Amniotic epithelial cell (primary cell): ENCODE measurements around the gene GINS2.

Experiments
- DNase-seq: peaks from one replicate; pipeline ENCODE4 v3.0.0-alpha.2; 2010; ENCODE audit warnings: low read depth

GINS2 gene

DNA sequence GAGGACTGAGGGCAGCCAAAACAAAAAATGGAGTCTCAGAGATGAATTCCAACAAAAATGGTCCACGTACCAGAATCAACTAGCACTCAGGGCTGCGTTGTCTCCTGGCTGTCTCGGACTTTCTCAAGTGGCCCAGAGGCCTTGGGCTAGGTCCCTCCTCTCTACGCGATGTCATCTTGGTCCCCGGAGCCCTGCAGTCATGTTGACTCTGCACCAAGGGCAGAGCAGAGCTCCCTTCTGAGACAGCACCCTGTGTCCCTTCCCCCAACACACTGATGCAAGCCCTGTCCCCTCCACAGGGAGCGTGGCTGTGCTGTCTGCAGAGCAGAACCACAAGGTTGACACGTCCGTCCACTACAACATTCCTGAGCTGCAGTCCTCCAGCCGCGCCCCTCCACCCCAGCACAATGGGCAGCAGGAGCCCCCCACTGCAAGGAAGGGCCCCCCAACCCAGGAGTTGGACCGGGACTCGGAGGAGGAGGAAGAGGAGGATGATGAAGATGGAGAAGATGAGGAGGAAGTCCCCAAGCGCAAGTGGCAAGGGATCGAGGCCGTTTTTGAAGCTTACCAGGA lies 20.8 kb downstream of the GINS2 start:
- DNase-seq, result no peak

DNA sequence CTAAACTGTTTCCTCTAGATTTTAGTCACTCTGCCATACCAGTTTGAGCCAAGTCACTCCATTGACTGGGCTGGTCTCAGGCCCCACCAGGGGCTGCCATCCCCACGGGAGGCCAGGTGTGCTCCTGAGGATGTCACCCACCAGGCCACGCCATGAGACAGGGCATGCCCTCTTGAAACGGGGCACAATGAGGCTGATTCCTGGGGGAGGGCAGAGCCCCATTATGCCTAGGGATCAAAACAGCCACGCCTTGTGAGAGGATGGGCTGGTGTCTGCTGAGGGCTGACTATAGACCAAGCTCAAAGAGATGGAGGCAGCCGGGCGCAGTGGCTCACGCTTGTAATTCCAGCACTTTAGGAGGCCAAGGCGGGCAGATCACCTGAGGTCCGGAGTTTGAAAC lies 21.5 kb downstream of the GINS2 start:
- no peak for DNase-seq

DNA sequence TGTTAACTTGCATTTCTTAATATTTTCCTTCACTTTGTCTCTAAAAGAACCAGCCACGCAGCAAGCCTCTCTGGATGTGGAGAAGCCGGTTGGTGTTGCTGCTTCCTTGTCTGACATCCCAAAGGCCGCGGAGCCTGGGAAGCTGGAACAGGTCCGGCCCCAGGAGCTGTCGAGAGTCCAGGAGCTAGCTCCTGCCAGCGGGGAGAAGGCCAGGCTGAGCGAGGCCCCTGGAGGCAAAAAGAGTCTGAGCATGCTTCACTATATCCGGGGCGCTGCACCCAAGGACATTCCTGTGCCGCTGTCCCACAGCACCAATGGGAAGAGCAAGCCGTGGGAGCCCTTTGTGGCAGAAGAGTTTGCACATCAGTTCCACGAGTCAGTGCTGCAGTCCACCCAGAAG lies 22.8 kb downstream of the GINS2 start:
- no peak for DNase-seq

DNA sequence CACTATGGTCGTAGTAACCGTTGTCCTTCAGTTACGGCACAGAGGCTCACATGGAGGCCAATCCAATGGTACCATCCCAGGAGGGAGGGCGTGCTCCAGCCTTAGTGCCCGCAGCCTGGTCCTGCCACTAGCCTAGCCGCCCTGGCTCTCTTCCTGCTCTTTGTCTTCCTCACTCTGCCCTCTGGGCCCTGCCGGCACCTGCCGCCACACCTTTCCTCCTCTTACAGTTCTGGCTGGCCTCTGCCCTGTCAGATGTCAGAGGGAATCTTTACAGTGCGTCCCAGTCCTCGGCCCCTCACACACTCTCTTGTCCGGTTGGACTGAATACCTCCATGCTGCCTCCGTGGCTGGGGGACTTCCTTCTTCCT lies 23.4 kb downstream of the GINS2 start:
- no peak for DNase-seq

DNA sequence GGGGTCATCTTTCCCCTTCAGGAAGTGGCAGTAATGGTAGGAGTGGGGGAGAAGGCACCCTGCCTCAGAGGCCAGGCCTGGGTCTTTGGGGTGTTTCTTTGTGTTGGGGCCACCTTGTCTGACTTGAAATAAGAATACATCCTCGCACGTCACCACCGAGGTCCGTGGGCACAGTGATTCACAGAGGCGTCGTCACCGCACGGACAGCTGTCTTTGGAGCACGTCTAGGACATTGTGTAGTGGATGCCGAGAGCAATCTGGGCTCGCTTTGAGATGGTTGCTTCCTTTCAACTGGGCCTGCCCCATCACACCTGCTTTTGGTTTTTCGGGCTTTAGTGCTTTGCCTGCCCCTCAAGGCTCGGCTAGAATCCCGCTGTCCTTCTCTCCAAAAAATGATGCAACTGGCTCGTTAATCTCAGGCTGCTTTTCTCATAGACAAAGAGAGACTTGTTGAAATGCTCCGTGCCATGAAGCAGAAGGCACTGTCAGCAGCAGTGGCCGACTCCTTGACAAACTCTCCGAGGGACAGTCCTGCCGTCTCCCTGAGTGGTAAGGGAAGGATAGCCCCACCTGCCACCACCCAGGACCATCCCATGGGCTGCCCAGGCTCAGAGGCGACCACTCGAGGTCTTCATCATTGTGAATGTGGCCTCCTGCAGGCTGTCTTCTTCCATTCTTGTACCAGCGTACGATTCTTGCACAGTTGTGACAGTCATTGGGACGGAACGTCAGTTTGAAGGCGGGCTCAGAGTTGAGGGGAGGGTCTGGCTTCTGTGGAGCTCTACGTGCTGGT lies 24.0 kb downstream of the GINS2 start:
- DNase-seq, result no peak

DNA sequence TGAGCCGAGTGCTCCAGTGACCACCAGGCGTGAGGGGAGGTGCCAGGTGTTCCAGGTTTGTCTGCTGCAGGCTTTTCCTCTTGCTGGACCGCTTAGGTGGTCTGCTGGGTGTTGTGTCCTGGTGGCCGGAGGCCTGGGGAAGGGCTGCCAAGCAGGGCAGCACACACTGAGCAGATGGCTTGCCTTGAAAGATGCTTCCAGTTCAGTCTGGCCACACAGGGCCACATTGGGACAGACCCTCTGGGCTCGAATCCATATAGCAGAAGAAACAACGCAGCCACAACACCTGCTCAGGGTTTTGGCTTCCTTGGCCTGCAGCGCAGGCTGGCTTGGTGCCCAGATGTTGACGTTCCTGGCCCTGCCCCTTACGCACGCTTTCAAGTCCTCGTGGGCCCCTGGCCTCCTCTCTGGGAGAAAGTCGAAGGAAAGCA lies 24.8 kb downstream of the GINS2 start:
- no peak for DNase-seq

DNA sequence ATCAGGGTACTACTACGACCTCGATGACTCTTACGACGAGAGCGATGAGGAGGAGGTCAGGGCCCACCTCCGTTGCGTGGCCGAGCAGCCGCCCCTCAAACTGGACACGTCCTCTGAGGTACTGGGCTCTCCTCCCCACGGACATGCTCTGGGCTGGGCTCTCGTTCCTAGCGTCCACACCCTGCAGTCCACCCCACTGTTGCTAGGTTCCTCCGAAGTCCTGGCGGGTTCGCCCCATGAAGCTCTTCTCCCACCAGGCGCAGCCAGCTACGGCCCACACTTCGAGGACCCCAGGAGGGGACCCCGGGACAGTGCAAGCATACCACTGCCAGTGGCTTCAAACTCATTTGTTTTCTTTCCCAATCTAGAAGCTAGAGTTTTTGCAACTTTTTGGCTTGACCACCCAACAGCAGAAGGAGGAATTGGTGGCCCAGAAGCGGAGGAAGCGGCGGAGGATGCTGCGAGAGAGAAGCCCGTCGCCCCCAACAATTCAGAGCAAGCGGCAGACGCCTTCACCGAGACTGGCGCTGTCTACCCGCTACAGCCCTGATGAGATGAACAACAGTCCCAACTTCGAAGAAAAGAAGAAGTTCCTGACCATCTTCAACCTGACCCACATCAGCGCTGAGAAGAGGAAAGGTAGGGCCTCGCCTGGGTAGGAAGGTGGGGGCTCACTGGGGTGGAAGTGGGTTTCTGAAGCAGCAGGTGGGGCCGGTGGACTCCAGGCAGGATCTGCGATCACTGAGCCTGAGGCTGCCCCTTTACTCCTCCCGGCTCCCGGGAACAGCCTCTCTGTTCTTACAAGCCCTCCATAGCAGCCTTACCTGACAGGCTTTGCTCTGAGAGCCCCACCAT lies 25.6 kb downstream of the GINS2 start:
- DNase-seq, result no peak

DNA sequence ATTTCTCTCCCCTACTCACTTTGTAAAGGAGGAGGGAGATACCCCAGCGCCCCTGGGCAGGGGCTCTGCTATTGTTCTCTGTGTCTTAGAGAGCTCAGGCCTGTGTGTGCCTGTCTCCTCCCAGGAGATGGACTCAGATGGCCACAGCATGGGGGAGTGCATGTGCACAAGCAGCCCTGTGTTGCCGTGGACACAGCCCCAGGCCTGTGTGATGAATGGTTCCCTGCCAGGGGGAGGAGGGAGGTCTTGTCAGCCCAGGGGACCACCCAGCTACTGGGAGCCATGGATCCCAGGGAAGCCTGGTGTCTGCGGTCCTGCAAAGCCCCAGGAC lies 26.3 kb downstream of the GINS2 start:
- no peak for DNase-seq

DNA sequence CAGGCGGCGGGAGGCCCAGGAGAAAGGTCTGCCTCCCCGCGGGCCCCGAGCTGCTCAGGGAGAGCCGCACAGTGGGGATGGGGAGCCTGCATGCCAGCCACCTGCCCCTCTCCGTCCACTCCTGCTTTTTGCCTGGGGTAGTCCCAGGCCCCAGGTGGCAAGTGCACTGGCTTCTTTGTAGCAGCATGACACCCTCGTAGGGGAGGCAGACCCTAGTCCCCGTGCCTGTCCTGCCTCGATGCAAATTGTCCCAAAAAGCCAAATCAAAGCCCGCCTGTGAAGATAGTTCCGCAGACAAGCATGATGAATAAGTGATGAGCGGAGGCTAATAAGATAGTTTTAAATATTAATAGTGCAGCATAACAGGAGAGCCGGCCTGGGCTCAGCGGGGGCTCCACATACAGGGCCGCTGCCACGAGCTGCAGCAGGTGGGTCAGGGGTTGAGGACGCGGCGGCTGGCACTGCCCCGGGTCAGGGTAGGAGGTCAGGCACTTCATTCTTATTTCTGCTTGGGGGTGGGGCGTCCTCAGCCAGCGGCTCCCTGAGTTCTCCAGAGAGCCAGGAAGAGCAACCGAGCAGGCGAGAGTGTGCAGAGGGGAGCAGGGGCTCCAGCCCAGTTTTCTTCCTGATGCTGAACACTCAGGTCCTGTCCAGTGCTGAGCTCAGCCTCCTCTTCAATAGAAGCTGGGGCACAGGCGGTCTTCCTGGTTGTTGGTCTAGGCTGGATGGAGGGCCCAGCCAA lies 26.8 kb downstream of the GINS2 start:
- DNase-seq, result no peak

DNA sequence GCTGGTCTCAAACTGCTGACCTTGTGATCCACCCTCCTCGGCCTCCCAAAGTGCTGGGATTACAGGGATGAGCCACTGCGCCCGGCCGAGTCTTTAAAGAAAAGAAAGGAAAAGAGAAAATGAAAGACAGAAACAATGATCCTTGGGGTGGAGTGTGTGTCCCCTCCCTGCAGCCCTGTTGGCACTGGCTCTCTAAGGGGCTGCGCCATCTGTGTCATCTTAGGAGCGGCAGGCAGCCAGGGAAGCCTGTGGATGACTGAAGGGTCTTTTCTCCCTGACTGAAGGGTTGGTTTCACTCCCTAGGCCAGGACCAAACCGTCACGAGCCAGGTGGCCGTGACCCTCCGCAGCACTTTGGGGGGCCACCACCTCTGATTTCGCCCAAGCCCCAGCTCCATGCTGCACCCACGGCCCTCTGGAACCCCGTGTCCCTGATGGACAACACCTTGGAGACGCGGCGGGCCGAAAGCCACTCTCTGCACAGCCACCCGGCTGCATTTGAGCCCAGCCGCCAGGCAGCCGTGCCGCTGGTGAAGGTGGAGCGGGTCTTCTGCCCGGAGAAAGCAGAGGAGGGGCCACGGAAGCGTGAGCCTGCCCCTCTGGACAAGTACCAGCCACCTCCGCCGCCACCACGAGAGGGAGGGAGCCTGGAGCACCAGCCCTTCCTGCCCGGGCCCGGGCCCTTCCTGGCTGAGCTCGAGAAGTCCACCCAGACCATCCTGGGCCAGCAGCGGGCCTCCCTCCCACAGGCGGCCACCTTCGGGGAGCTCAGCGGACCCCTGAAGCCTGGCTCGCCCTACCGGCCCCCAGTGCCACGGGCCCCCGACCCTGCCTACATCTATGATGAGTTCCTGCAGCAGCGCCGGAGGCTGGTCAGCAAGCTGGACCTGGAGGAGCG lies 27.7 kb downstream of the GINS2 start:
- no peak for DNase-seq

DNA sequence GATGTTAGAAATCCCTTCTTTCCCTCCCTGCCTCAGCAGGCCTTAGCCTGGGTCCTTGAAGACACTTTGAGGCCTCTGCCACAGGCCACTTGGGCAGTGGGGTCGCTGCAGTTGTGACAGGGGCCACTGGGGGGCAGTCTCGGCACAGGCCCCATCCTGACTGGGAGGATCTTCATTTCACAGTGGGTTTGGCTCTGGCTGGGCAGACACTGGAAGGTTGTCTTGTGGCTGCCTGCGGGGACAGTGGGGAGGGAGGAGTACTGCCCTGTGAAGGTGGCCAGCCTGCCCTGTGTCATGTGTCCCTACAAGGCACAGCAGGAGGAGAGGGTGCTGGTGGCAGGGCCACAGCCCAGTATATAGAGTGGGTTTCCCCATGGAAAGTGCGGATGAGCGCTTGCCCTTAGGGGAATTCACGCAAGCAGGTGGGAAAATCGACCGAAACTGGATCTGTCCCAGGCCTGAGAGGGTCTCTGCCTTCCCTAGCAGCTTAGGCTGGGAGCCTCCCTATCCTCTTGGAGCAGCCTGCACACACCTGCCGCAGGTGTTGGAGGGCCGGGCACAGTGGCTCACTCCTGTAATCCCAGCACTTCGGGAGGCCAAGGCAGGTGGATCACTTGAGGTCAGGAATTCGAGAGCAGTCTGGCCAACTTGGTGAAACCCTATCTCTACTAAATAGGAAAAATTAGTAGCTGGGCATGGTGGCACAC lies 28.8 kb downstream of the GINS2 start:
- DNase-seq, result no peak

DNA sequence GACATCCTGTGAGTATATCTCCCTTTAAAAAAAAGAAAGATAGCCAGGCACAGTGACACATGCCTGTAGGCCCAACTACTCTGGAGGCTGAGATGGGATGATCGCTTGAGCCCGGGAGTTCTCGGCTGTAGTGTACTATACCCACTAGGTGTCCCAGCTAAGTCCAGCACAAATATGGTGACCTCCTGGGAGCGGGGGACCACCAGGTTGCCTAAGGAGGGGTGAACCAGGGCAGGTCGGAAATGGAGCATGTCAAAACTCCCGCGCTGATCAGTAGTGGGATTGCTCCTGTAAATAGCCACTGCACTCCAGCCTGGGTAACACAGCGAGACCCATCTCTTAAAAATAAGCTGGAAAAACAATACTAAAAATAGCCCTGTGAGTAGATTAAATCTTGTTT lies 29.4 kb downstream of the GINS2 start:
- no peak for DNase-seq

DNA sequence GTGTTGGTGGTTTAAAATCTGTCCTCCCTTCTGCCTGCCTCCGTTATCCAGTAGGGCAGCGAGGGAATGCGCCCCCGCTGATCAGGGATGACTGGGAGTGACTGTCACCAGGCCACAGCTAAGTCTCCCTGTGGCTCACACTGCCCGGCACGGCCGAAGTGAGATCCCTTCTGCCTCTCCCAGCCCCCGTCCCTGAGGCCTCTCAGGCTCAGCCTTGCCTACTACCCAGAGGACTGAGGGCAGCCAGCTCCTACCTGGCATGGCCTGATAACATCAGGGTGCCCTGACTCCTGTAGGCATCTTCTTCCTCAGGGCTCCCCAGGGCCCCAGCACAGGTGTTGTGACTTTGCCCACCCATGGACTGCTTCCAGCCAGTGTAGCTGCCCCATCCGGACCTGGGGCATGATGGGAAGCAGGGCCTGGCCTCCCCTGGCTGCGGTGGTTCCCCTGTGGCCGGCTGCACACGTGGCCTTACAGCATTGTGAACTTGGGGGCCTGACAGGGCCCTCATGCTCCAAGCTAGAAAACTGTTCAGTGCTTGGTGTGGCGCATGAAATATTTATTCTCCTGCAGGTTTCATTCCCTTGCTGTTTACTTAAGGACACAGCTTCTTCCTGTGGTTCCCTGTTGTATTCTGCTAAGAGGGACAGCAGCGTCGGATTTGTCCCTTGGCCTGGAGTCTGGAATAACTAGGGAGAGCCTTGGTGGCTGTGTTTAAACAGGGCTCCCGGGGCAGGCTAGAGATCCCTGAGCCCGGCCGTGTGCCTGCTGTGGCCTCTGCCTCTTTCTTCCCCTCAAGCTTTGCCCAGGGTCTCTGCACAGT lies 30.0 kb downstream of the GINS2 start:
- DNase-seq, result no peak

DNA sequence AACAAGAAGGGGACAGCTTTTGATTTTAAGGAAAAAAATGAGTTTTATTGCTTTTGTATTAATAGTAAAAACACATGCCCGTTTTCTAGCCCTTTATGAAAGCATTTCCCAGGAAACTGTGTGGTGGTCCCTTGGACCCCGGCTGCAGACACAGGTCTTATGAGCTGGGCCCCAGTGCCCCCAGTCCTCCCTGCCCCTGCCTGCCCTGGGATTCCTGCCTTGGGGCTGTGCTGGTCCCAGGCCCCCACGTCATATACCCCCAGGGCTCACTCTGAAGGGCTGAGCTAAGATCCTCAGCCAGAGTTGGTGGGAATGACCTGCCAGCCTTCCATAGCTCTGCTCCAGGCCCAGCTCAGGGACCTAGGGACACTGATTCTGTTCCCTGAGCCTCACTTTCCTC lies 30.8 kb downstream of the GINS2 start:
- no peak for DNase-seq

DNA sequence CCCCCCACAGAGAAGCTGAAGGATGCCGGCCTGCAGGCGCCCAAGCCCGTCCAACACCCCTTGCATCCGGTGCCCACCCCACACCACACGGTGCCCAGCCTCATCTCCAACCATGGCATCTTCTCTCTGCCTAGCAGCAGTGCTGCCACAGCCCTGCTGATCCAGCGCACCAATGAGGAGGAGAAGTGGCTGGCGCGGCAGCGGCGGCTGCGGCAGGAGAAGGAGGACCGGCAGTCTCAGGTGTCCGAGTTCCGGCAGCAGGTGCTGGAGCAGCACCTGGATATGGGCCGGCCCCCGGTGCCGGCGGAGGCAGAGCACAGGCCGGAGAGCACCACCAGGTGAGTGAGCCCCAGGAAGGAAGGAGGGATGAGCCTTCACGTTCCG lies 31.5 kb downstream of the GINS2 start:
- no peak for DNase-seq

DNA sequence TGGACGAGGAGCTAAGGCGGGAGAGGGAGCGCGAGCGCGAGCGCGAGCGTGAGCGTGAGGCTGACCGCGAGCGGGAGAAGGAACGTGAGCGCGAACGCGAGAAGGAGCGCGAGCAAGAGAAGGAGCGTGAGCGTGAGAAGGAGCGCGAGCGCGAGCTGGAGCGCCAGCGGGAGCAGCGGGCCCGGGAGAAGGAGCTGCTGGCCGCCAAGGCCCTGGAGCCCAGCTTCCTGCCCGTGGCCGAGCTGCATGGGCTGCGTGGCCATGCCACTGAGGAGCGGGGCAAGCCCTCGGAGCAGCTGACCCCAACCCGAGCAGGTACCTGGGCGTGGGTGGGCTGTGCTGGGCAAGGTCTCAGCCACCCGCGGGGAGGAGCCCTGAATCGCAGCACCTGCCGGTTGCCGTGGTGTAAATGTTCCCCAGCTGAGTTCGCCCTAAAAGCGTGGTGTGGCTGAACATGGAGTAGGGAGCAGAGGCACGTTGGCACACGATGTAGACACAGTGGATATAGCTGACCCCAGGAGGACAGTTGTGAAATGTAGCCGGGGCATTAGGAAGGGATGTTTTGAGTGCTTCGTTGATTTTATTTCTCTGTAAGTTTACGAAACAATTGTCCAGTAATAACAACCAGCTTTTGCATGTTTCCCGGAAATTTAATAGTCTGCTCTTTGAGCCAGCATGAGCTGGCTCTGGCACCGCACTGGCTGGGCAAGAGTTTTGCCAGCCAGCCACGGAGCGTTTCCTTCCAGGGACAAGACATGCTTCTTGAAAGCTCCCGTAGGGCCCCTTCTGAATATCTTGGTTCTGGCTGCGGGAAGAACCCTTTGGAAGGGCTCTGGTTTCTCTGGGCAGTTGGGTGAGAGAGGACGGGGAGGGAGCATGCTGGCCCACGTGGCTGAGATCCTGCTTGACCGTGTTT lies 32.1 kb downstream of the GINS2 start:
- no peak for DNase-seq

DNA sequence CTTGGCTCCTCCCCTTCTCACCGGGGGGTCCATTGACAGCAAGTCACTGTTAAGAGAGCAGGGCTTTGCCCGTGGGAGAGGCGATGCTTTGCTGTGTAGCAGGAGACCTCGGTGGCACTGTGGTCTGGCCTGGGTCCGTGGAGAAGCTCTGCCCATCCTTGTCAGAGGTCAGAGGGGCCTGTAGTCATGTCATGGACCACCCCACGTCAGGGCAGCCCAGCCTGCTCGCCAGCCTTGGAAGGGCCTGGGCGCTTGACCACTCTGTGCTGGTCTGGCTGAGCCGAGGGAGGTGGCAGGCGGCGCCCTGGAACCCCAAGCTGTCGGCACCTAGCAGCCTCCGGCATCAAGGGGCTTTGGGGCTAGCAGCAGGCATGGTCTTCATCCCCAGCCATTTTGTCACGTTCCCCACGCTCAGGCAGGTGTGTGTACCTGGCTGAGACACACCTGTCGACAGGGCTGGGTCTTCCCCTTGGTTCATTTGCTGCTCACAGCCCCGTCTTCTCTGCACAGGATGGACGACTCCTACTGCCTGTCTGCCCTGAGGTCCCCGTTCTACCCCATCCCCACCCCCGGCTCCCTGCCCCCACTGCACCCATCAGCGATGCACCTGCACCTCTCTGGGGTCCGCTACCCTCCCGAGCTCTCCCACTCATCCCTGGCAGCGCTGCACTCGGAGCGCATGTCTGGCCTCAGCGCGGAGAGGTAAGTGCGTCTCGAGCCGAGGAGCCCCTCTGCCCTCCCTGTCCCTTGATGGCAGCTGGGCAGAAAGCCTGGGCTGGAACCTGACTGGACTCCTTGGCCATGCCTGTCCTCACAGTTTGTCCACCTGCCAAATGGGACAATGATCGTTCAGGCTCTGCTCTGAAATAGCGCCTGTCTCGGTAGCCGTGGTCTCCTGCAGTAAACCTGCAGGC lies 33.3 kb downstream of the GINS2 start:
- DNase-seq, result no peak
